ENCODE results near the gene LDAH.

The LDAH gene

DNA sequence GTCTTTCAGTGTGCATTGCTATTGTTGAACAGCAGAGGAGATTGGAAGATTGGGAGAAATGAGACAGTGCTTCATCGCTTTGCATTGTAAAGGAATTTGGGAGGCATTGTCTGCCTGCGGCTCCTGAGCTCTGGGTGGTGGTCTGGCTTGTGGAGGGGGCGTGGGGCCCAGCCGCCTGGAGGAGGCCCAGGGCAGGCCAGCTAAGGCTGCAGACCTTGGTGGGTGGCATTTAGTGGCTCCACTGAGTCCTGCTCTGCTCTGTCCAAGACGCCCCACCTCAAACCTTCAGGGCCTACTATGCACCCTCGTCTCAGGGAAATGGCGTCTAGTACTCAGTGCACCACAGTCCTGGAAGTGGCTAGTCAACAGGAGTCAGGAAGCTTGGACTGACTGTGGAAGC lies 166.3 kb downstream of the LDAH start (continued):
- TF ChIP-seq, protein P1, sequence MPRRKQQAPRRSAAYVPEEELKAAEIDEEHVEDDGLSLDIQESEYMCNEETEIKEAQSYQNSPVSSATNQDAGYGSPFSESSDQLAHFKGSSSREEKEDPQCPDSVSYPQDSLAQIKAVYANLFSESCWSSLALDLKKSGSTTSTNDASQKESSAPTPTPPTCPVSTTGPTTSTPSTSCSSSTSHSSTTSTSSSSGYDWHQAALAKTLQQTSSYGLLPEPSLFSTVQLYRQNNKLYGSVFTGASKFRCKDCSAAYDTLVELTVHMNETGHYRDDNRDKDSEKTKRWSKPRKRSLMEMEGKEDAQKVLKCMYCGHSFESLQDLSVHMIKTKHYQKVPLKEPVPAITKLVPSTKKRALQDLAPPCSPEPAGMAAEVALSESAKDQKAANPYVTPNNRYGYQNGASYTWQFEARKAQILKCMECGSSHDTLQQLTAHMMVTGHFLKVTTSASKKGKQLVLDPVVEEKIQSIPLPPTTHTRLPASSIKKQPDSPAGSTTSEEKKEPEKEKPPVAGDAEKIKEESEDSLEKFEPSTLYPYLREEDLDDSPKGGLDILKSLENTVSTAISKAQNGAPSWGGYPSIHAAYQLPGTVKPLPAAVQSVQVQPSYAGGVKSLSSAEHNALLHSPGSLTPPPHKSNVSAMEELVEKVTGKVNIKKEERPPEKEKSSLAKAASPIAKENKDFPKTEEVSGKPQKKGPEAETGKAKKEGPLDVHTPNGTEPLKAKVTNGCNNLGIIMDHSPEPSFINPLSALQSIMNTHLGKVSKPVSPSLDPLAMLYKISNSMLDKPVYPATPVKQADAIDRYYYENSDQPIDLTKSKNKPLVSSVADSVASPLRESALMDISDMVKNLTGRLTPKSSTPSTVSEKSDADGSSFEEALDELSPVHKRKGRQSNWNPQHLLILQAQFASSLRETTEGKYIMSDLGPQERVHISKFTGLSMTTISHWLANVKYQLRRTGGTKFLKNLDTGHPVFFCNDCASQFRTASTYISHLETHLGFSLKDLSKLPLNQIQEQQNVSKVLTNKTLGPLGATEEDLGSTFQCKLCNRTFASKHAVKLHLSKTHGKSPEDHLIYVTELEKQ (tag by site-specific recombination; IDR thresholded peaks at IDR 0.05; ENCODE audit: borderline replicate concordance) = no peak
- TF ChIP-seq GLI2 (tag by site-specific recombination; IDR thresholded peaks at IDR 0.05; ENCODE audit: borderline replicate concordance, low read depth) (no peak), ZNF394 (tag by site-specific recombination; IDR thresholded peaks at IDR 0.05; ENCODE audit: borderline replicate concordance) (no peak), ZNF626 (tag by site-specific recombination; IDR thresholded peaks at IDR 0.05) (no peak)

DNA sequence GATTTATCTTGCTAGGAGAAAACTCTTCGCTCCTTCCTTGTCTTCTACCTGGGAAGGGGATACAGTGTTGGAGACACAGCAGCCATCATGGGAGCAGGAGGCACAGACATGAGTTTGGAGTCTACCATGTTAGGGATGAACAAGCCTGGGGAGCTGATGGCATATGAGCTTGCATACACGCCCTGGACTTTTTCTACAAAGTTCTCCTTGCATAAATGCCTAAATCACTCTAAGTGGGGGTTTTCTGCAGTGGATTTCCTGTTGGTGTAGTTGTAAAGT lies 168.4 kb downstream of the LDAH start:
- ChIA-PET POLR2A (interaction anchor here (0.6 to 0.9 kb wide), 2 partner anchors 144 to 208 kb away, joined by 3 read pairs; partner anchors contain the start of gene RHOB), CTCF (interaction anchor here (0.6 to 1.3 kb wide), 2 partner anchors 14 to 17 kb away, joined by 3 to 4 read pairs; no protein-coding TSS in a partner anchor)

More for the DNA sequence above, 168.4 kb downstream of the LDAH start:
- H3K36me3 ChIP-seq (ENCODE audit: control insufficient read depth in 2 of 2, insufficient read depth in 1 of 2, low read length in 2 of 2) = no peaks in the 10 kb centered on the region
- no peaks in the 10 kb centered on the region for H3K9me3 ChIP-seq (ENCODE audit: control insufficient read depth, insufficient read depth, low read depth, low read length)
- H3K4me1 ChIP-seq (ENCODE audit: control insufficient read depth, insufficient read depth, low read length) = no peaks in the 10 kb centered on the region
- TF ChIP-seq ZNF223 (tag by site-specific recombination; IDR thresholded peaks at IDR 0.05) = no peak
- TF ChIP-seq SCRT2 (tag by site-specific recombination; IDR thresholded peaks at IDR 0.05) = no peak
- TF ChIP-seq ZNF701 (tag by site-specific recombination; IDR thresholded peaks at IDR 0.05) = no peak
- TF ChIP-seq, protein P2, sequence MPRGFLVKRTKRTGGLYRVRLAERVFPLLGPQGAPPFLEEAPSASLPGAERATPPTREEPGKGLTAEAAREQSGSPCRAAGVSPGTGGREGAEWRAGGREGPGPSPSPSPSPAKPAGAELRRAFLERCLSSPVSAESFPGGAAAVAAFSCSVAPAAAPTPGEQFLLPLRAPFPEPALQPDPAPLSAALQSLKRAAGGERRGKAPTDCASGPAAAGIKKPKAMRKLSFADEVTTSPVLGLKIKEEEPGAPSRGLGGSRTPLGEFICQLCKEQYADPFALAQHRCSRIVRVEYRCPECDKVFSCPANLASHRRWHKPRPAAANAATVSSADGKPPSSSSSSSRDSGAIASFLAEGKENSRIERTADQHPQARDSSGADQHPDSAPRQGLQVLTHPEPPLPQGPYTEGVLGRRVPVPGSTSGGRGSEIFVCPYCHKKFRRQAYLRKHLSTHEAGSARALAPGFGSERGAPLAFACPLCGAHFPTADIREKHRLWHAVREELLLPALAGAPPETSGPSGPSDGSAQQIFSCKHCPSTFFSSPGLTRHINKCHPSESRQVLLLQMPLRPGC (tag by site-specific recombination; IDR thresholded peaks at IDR 0.05) = no peak
- no peak for TF ChIP-seq ZNF776 (tag by site-specific recombination; IDR thresholded peaks at IDR 0.05; ENCODE audit: borderline replicate concordance)
- no peak for TF ChIP-seq ZNF423 (tag by site-specific recombination; IDR thresholded peaks at IDR 0.05)
- no peak for TF ChIP-seq ZBTB21 (tag by site-specific recombination; IDR thresholded peaks at IDR 0.05)
- no peak for TF ChIP-seq ZNF366 (tag by site-specific recombination; conservative IDR thresholded peaks at IDR 0.05)
- TF ChIP-seq ZNF433 (tag by site-specific recombination; IDR thresholded peaks at IDR 0.05; ENCODE audit: low read depth) = no peak
- TF ChIP-seq SP3 (tag by site-specific recombination; IDR thresholded peaks at IDR 0.05) = no peak
- no peak for TF ChIP-seq ZNF621 (tag by site-specific recombination; IDR thresholded peaks at IDR 0.05)
- TF ChIP-seq, protein P3, sequence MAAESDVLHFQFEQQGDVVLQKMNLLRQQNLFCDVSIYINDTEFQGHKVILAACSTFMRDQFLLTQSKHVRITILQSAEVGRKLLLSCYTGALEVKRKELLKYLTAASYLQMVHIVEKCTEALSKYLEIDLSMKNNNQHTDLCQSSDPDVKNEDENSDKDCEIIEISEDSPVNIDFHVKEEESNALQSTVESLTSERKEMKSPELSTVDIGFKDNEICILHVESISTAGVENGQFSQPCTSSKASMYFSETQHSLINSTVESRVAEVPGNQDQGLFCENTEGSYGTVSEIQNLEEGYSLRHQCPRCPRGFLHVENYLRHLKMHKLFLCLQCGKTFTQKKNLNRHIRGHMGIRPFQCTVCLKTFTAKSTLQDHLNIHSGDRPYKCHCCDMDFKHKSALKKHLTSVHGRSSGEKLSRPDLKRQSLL (tag by site-specific recombination; IDR thresholded peaks at IDR 0.05) = no peak
- no peak for TF ChIP-seq YY1 (tag by site-specific recombination; IDR thresholded peaks at IDR 0.05)
- TF ChIP-seq, protein P4, sequence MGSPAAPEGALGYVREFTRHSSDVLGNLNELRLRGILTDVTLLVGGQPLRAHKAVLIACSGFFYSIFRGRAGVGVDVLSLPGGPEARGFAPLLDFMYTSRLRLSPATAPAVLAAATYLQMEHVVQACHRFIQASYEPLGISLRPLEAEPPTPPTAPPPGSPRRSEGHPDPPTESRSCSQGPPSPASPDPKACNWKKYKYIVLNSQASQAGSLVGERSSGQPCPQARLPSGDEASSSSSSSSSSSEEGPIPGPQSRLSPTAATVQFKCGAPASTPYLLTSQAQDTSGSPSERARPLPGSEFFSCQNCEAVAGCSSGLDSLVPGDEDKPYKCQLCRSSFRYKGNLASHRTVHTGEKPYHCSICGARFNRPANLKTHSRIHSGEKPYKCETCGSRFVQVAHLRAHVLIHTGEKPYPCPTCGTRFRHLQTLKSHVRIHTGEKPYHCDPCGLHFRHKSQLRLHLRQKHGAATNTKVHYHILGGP (tag by site-specific recombination; IDR thresholded peaks at IDR 0.05) = no peak
- no peak for TF ChIP-seq ZNF610 (tag by site-specific recombination; IDR thresholded peaks at IDR 0.05; ENCODE audit: borderline replicate concordance)
- TF ChIP-seq, protein P5, sequence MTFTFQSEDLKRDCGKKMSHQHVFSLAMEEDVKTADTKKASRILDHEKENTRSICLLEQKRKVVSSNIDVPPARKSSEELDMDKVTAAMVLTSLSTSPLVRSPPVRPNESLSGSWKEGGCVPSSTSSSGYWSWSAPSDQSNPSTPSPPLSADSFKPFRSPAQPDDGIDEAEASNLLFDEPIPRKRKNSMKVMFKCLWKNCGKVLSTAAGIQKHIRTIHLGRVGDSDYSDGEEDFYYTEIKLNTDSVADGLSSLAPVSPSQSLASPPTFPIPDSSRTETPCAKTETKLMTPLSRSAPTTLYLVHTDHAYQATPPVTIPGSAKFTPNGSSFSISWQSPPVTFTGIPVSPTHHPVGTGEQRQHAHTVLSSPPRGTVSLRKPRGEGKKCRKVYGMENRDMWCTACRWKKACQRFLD (tag by site-specific recombination; IDR thresholded peaks at IDR 0.05) = no peak
- TF ChIP-seq GLIS2 (tag by site-specific recombination; IDR thresholded peaks at IDR 0.05) = no peak
- H3K27ac ChIP-seq (ENCODE audit: extremely low read depth, low read depth, low read length) = no peak overlapping the region
- H3K4me3 ChIP-seq (ENCODE audit: low read depth, low read length) = no peak overlapping the region
